Endothelial cell of hepatic sinusoid (primary cell): ENCODE results near the gene CFAP92.

Source experiments
- in situ Hi-C: cut with HindIII; loops from 2 replicates; pipeline ENCODE4 v1.10.0; 2017; ENCODE audit warnings: low sequenced_read_pairs

CFAP92 gene

GRCh38 chr3:129007792-129008191 lies 13.9 kb upstream of the CFAP92 start:
- in situ Hi-C loops = no loop called here

DNA sequence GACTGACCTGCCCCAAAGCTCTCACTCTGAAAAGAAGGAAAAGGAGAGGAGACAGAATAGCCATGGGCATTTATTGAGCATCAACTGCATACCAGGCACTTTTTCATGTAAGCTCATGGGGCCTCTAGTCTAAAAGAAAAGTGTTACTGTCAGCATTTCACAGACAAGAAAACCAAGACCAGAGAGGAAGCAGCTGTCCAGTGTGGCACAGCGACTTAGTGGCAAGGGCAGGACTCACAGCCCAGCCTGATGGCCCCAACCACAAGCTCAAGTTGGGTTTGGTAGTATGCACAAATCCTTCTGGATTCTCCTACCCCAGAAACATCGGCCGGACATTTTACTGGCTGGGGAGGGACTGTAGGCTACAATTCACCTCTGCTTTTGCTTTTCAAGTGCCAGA lies 13.0 kb upstream of the CFAP92 start:
- in situ Hi-C loops = no loop called here

GRCh38 chr3:129005526-129006303 lies 11.8 kb upstream of the CFAP92 start:
- in situ Hi-C loops = no loop called here

DNA sequence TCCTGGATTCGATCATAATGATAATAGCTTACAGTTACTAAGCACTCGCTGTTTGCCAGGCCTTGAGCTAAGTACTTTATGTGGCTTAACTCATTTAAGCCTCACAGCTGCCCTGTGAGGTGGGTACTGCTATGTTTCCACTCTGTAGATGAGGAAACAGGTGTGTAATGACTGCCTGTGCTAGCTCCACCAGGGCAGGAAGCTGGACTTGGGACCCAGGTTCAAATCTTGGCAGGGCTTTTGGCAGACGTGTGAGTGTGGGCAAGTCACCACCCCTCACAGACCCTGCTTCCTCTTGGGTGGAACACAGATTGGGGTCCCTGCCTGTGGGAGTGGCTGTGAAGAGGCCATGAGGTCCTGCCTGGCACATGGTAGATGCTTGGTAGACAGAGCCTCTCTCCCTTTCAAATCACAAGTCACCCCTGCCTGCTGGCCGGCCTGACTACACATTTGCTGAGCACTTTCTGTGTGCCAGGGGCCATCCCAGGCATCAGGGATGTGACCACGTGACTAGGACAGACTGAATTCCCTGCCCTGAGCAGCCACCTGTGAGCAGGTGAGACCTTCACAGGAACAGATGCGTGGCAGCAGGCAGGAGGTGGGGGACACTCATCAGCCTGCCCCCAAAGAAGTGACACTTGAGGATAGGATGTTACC lies 10.9 kb upstream of the CFAP92 start:
- in situ Hi-C loops = no loop called here

DNA sequence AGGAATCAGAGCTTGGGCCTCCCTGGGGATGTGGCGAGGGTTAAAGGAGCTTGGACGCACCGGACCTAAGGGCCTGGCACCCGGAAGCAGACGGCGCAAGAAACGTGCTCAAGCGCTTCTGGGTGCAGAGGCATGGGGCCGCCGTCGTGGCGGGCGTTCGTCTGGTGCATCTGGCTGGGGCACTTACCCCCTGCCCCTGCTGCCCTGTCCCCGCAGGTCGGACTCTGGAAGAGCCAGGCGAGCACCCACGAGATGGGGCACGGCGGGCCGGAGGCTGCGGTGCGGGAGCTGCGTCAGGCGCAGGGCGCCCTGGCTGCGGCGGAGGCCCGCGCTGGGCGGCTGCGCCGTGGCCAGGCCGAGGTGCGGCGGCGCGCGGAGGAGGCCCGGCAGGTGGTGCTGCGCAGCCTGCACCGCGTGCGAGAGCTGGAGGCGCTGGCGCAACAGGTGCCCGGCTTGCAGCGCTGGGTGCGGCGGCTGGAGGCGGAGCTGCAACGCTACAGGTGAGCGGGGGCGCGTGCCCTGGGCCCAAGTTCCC lies 9.8 kb upstream of the CFAP92 start:
- in situ Hi-C loops = no loop called here

GRCh38 chr3:129002573-129003569 lies 9.0 kb upstream of the CFAP92 start:
- in situ Hi-C loops = no loop called here

GRCh38 chr3:129001806-129002572 lies 8.1 kb upstream of the CFAP92 start:
- in situ Hi-C loops = no loop called here

- in situ Hi-C loops = no loop called here
Measured at GRCh38 chr3:129001101-129001805, 7.4 kb upstream of the CFAP92 start, which contains the start of gene EFCC1. EFCC1 (plus strand) TSS chr3:129001304; CDS start chr3:129001629, 325 bp downstream.

GRCh38 chr3:129000742-129001100 lies 6.8 kb upstream of the CFAP92 start:
- in situ Hi-C loops = no loop called here

- in situ Hi-C loops = loop anchor here (5.0 to 10.0 kb wide), 4 partner anchors 68 to 303 kb away; partner anchors contain the start of gene RAB43
Measured at GRCh38 chr3:128999102-128999501, 5.2 kb upstream of the CFAP92 start.

DNA sequence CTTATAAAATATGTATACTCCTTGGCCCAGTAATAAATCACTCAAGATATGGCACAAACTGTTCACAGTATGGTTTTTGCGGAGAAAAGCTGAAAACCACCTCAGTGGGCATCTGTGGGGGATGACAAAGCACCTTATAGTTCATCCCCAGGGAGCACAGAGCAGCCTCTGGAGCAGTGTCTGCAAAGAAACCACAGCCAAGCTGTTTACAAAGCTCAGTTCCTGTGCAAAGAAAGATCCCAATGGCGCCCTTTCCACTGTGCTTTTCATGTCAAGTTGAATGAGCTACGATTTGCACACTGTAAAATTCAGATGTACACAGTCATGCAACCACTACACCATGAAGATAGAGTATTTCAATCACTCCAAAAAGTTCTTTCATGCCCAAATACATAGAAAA lies 4.7 kb upstream of the CFAP92 start:
- in situ Hi-C loops = loop anchor here (5.0 to 10.0 kb wide), 4 partner anchors 69 to 304 kb away; partner anchors contain the start of gene RAB43

- in situ Hi-C loops = loop anchor here (5.0 to 10.0 kb wide), 4 partner anchors 70 to 305 kb away; partner anchors contain the start of gene RAB43
Measured at GRCh38 chr3:128997486-128998133, 3.7 kb upstream of the CFAP92 start.

- in situ Hi-C loops = loop anchor here (5.0 to 10.0 kb wide), 4 partner anchors 71 to 306 kb away; partner anchors contain the start of gene RAB43
Measured at GRCh38 chr3:128996726-128997125, 2.9 kb upstream of the CFAP92 start.

- in situ Hi-C loops = loop anchor here (5.0 to 10.0 kb wide), 4 partner anchors 71 to 306 kb away; partner anchors contain the start of gene RAB43
Measured at GRCh38 chr3:128996200-128996599, 2.3 kb upstream of the CFAP92 start.

GRCh38 chr3:128995737-128996136 lies 1.9 kb upstream of the CFAP92 start:
- in situ Hi-C loops = loop anchor here (5.0 to 10.0 kb wide), 4 partner anchors 72 to 307 kb away; partner anchors contain the start of gene RAB43

- in situ Hi-C loops = loop anchor here (5.0 to 10.0 kb wide), 5 partner anchors 72 to 307 kb away; partner anchors contain the start of gene RAB43
Measured at GRCh38 chr3:128994581-128995546, 988 bp upstream of the CFAP92 start.

GRCh38 chr3:128994173-128994512 lies 267 bp upstream of the CFAP92 start:
- in situ Hi-C loops = loop anchor here (5.0 to 10.0 kb wide), 2 partner anchors 77 to 241 kb away; no protein-coding TSS in a partner anchor
